MCF 10A (cell line): ENCODE results near the gene SPATS2L. TPM values are rescaled to one million over a fixed set of nuclear protein-coding genes. Genes with fewer than 3 reads are reported as not detected.

ENCODE experiments used
- BruUV-seq: library from RNA; stranded (reverse); fragments of 400-500 nt; replicated peaks from 2 replicates; lab custom pipeline; 2021; lab: Mats Ljungman, UMichigan
- CTCF ChIA-PET: fragments of 300-600 bp; sonication (Branson Sonifier 250); formaldehyde crosslinking; extraction: SDS; loops from one replicate; lab custom pipeline; 2021; ENCODE audit warnings: antibody characterized with exemption, inconsistent platforms; lab: Yijun Ruan, JAX
- POLR2A ChIA-PET: fragments of 300-600, 350-650 bp; sonication (Branson Sonifier 250); formaldehyde crosslinking; extraction: SDS; loops from one replicate; lab custom pipeline; 2020; ENCODE audit warnings: antibody characterized with exemption, inconsistent platforms; lab: Yijun Ruan, JAX
- DNase-seq: peaks from one replicate; pipeline ENCODE4 v3.0.0-alpha.2; 2018; ENCODE audit not compliant: unreplicated experiment
- H3K27ac Mint-ChIP-seq: one replicate; pipeline ENCODE4 v1.8.0; 2022; ENCODE audit warnings: mild to moderate bottlenecking, low read depth, mixed read lengths; ENCODE audit not compliant: unreplicated experiment
- H3K27me3 Mint-ChIP-seq: one replicate; pipeline ENCODE4 v1.8.0; 2022; ENCODE audit warnings: mixed read lengths; ENCODE audit not compliant: insufficient read depth, unreplicated experiment
- H3K36me3 Mint-ChIP-seq: one replicate; pipeline ENCODE4 v1.8.0; 2022; ENCODE audit warnings: mild to moderate bottlenecking, moderate library complexity, mixed read lengths; ENCODE audit not compliant: insufficient read depth, unreplicated experiment
- H3K4me1 Mint-ChIP-seq: one replicate; pipeline ENCODE4 v1.8.0; 2022; ENCODE audit warnings: mixed read lengths; ENCODE audit not compliant: insufficient read depth, unreplicated experiment
- H3K4me3 Mint-ChIP-seq: one replicate; pipeline ENCODE4 v1.8.0; 2022; ENCODE audit warnings: mild to moderate bottlenecking, moderate library complexity, mixed read lengths; ENCODE audit not compliant: unreplicated experiment
- H3K9me3 Mint-ChIP-seq: one replicate; pipeline ENCODE4 v1.8.0; 2022; ENCODE audit warnings: mixed read lengths; ENCODE audit not compliant: unreplicated experiment
- CTCF ChIP-seq: fragments of 200-600 bp; IDR thresholded peaks from one replicate; pipeline ENCODE4 v1.8.0; 2022; ENCODE audit warnings: antibody characterized with exemption, mild to moderate bottlenecking; ENCODE audit not compliant: unreplicated experiment
- intact Hi-C: fragments of 100-400 bp; cut with micrococcal nuclease; formaldehyde crosslinking; loops from 2 replicates; pipeline ENCODE4 v1.14.1; 2022
- total RNA-seq: library from RNA; stranded (reverse); gene quantifications from 2 replicates; pipeline ENCODE4 v1.2.3, GENCODE V29; 2022

The SPATS2L gene
- total RNA-seq, 1 experiment from 2014 or later, result 68.3 TPM

- no peak for TF ChIP-seq CTCF
- no peak for DNase-seq
- H3K4me1 Mint-ChIP-seq, result peaks cover 40% of the 10 kb centered on the region
- H3K9me3 Mint-ChIP-seq, result no peaks in the 10 kb centered on the region
- intact Hi-C loops, result no loop called here
- H3K27ac Mint-ChIP-seq, result peak overlapping the region; percentile 49
- POLR2A ChIA-PET, result no interaction called here
- H3K36me3 Mint-ChIP-seq, result no peaks in the 10 kb centered on the region
- CTCF ChIA-PET, result interaction anchor here (0.5 to 0.7 kb wide), 2 partner anchors 11 to 69 kb away, joined by 3 read pairs; no protein-coding TSS in a partner anchor
- no peaks in the 10 kb centered on the region for H3K27me3 Mint-ChIP-seq
- H3K4me3 Mint-ChIP-seq, result no peak overlapping the region
- BruUV-seq, result no TSS peak
Observed at GRCh38 chr2:200377355-200378336, 71.2 kb downstream of the SPATS2L start.

GRCh38 chr2:200378652-200379290, 72.3 kb downstream of the SPATS2L start:
- H3K9me3 Mint-ChIP-seq, result no peaks in the 10 kb centered on the region
- H3K27me3 Mint-ChIP-seq, result no peaks in the 10 kb centered on the region
- no TSS peak for BruUV-seq
- TF ChIP-seq CTCF, result no peak
- H3K27ac Mint-ChIP-seq, result peak overlapping the region; percentile 8
- no peak for DNase-seq
- ChIA-PET CTCF (interaction anchor here (0.5 to 0.8 kb wide), 2 partner anchors 12 to 70 kb away, joined by 3 read pairs; no protein-coding TSS in a partner anchor), POLR2A (interaction anchor here (1.0 kb wide), 1 partner anchor 14 kb away, joined by 3 read pairs; no protein-coding TSS in a partner anchor)
- intact Hi-C loops, result no loop called here
- no peaks in the 10 kb centered on the region for H3K36me3 Mint-ChIP-seq
- peaks cover 40% of the 10 kb centered on the region for H3K4me1 Mint-ChIP-seq
- H3K4me3 Mint-ChIP-seq, result no peak overlapping the region

- Mint-ChIP-seq H3K27me3 (no peaks in the 10 kb centered on the region), H3K9me3 (no peaks in the 10 kb centered on the region), H3K4me1 (peaks cover 33% of the 10 kb centered on the region), H3K36me3 (no peaks in the 10 kb centered on the region), H3K27ac (no peak overlapping the region), H3K4me3 (no peak overlapping the region)
- POLR2A ChIA-PET, result interaction anchor here (0.6 to 1.0 kb wide), 2 partner anchors 13 to 204 kb away, joined by 3 read pairs; no protein-coding TSS in a partner anchor
- TF ChIP-seq CTCF, result no peak
- DNase-seq, result no peak
- CTCF ChIA-PET, result interaction anchor here (0.8 to 1.2 kb wide), 2 partner anchors 8 to 13 kb away, joined by 3 read pairs; no protein-coding TSS in a partner anchor
- BruUV-seq, result no TSS peak
- intact Hi-C loops, result no loop called here
Observed at GRCh38 chr2:200379481-200380090, 73.1 kb downstream of the SPATS2L start.
